ENCODE measurements around the gene MLN.

MLN gene

GRCh38 chr6:33766921-33767907 lies 36.6 kb downstream of the MLN start:
- peaks cover 41% of the 10 kb centered on the region for H3K4me1 ChIP-seq
- H3K36me3 ChIP-seq, result peaks cover 5% of the 10 kb centered on the region; the same call in 1 of the 2 replicates
- H3K9me3 ChIP-seq, result no peaks in the 10 kb centered on the region
- H3K4me3 ChIP-seq, result no peak overlapping the region
- no peak overlapping the region for H3K9ac ChIP-seq
- peaks cover 20% of the 10 kb centered on the region for H4K20me1 ChIP-seq
- no peaks in the 10 kb centered on the region for H3K27me3 ChIP-seq
- no peak for TF ChIP-seq Cebpa-rat (IDR thresholded peaks at IDR 0.05)
- no peak overlapping the region for H3K27ac ChIP-seq
- no peak overlapping the region for H3K4me2 ChIP-seq

GRCh38 chr6:33765368-33765767 lies 38.4 kb downstream of the MLN start:
- Histone ChIP-seq H3K36me3 (no peaks in the 10 kb centered on the region), H3K4me3 (no peak overlapping the region), H3K4me2 (no peak overlapping the region), H3K27ac (no peak overlapping the region), H4K20me1 (peaks cover 2% of the 10 kb centered on the region; the same call in 1 of the 2 replicates), H3K9ac (no peak overlapping the region), H3K4me1 (peaks cover 44% of the 10 kb centered on the region), H3K27me3 (no peaks in the 10 kb centered on the region), H3K9me3 (no peaks in the 10 kb centered on the region)
- no peak for TF ChIP-seq Cebpa-rat (IDR thresholded peaks at IDR 0.05)

- H3K9me3 ChIP-seq, result no peaks in the 10 kb centered on the region
- peaks cover 48% of the 10 kb centered on the region for H3K4me1 ChIP-seq
- H3K9ac ChIP-seq, result no peak overlapping the region
- TF ChIP-seq Cebpa-rat (IDR thresholded peaks at IDR 0.05), result no peak
- no peaks in the 10 kb centered on the region for H3K36me3 ChIP-seq
- H3K27ac ChIP-seq, result no peak overlapping the region
- no peaks in the 10 kb centered on the region for H3K27me3 ChIP-seq
- H4K20me1 ChIP-seq, result no peaks in the 10 kb centered on the region
- H3K4me2 ChIP-seq, result no peak overlapping the region
- H3K4me3 ChIP-seq, result no peak overlapping the region
Observed at GRCh38 chr6:33764036-33764435, 39.8 kb downstream of the MLN start.

- H3K4me3 ChIP-seq, result no peak overlapping the region
- no peaks in the 10 kb centered on the region for H4K20me1 ChIP-seq
- no peak for TF ChIP-seq Cebpa-rat (IDR thresholded peaks at IDR 0.05)
- no peak overlapping the region for H3K27ac ChIP-seq
- H3K36me3 ChIP-seq, result no peaks in the 10 kb centered on the region
- no peaks in the 10 kb centered on the region for H3K9me3 ChIP-seq
- H3K4me1 ChIP-seq, result peaks cover 44% of the 10 kb centered on the region
- H3K4me2 ChIP-seq, result 0 out of 2 replicates have a peak overlapping the region, but pooled peaks have one; percentile 5
- no peak overlapping the region for H3K9ac ChIP-seq
- no peaks in the 10 kb centered on the region for H3K27me3 ChIP-seq
Observed at GRCh38 chr6:33763483-33763882, 40.3 kb downstream of the MLN start.

- Histone ChIP-seq H3K27ac (no peak overlapping the region), H3K4me3 (no peak overlapping the region), H3K4me2 (no peak overlapping the region; the same call in 1 of the 2 replicates), H3K36me3 (no peaks in the 10 kb centered on the region), H3K9ac (no peak overlapping the region), H4K20me1 (no peaks in the 10 kb centered on the region), H3K4me1 (peaks cover 44% of the 10 kb centered on the region), H3K9me3 (no peaks in the 10 kb centered on the region), H3K27me3 (no peaks in the 10 kb centered on the region)
- TF ChIP-seq Cebpa-rat (IDR thresholded peaks at IDR 0.05), result no peak
Observed at GRCh38 chr6:33762713-33763112, 41.1 kb downstream of the MLN start.

- TF ChIP-seq Cebpa-rat (IDR thresholded peaks at IDR 0.05), result no peak
- Histone ChIP-seq H3K9ac (peak overlapping the region; percentile 35; the same call in 1 of the 2 replicates), H3K4me3 (no peak overlapping the region), H3K4me2 (peak overlapping the region; percentile 77), H3K36me3 (no peaks in the 10 kb centered on the region), H3K27me3 (no peaks in the 10 kb centered on the region), H3K9me3 (no peaks in the 10 kb centered on the region), H3K4me1 (peaks cover 44% of the 10 kb centered on the region), H4K20me1 (no peaks in the 10 kb centered on the region), H3K27ac (peak overlapping the region; percentile 56)
Observed at GRCh38 chr6:33761922-33762629, 41.7 kb downstream of the MLN start.

GRCh38 chr6:33761581-33761921 lies 42.3 kb downstream of the MLN start:
- peaks cover 44% of the 10 kb centered on the region for H3K4me1 ChIP-seq
- H3K4me2 ChIP-seq, result peak overlapping the region; percentile 77
- peak overlapping the region; percentile 56 for H3K27ac ChIP-seq
- TF ChIP-seq Cebpa-rat (IDR thresholded peaks at IDR 0.05), result no peak
- H3K27me3 ChIP-seq, result no peaks in the 10 kb centered on the region
- H3K9me3 ChIP-seq, result no peaks in the 10 kb centered on the region
- H4K20me1 ChIP-seq, result no peaks in the 10 kb centered on the region
- H3K4me3 ChIP-seq, result no peak overlapping the region
- H3K9ac ChIP-seq, result peak overlapping the region; percentile 35; the same call in 1 of the 2 replicates
- H3K36me3 ChIP-seq, result no peaks in the 10 kb centered on the region

- Histone ChIP-seq H3K27ac (no peak overlapping the region), H3K36me3 (no peaks in the 10 kb centered on the region), H3K9ac (no peak overlapping the region; the same call in 1 of the 2 replicates)
Observed at GRCh38 chr6:33759887-33760629, 43.7 kb downstream of the MLN start.

GRCh38 chr6:33758815-33759216 lies 45.0 kb downstream of the MLN start:
- no peak for TF ChIP-seq Cebpa-rat (IDR thresholded peaks at IDR 0.05)
- Histone ChIP-seq H3K9me3 (no peaks in the 10 kb centered on the region), H4K20me1 (peaks cover 6% of the 10 kb centered on the region; the same call in 1 of the 2 replicates), H3K4me1 (peaks cover 66% of the 10 kb centered on the region), H3K27me3 (no peaks in the 10 kb centered on the region), H3K27ac (no peak overlapping the region), H3K36me3 (no peaks in the 10 kb centered on the region), H3K4me3 (no peak overlapping the region), H3K4me2 (no peak overlapping the region), H3K9ac (no peak overlapping the region)

More at GRCh38 chr6:33759887-33760629, 43.7 kb downstream of the MLN start:
- H3K4me3 ChIP-seq, result no peak overlapping the region
- H3K4me2 ChIP-seq, result peak overlapping the region; percentile 77
- peaks cover 56% of the 10 kb centered on the region for H3K4me1 ChIP-seq
- no peak for TF ChIP-seq Cebpa-rat (IDR thresholded peaks at IDR 0.05)
- peaks cover 3% of the 10 kb centered on the region; the same call in 1 of the 2 replicates for H4K20me1 ChIP-seq
- H3K9me3 ChIP-seq, result no peaks in the 10 kb centered on the region
- H3K27me3 ChIP-seq, result no peaks in the 10 kb centered on the region

Data from BLaER1 (cell line).